ENCODE measurements around the gene SLCO2A1. TPM values are rescaled to one million over a fixed set of nuclear protein-coding genes. Genes with fewer than 3 reads are reported as not detected.

Gene SLCO2A1
- total RNA-seq, 1 donor from 2014 or later = 18.0 TPM

GRCh38 chr3:133943639-133944141 lies 86.0 kb downstream of the SLCO2A1 start:
- Histone ChIP-seq H3K4me1 (peaks cover 61% of the 10 kb centered on the region), H3K9me3 (replicated peaks) (no peaks in the 10 kb centered on the region), H3K27me3 (ENCODE audit: low read depth) (no peaks in the 10 kb centered on the region), H3K36me3 (no peaks in the 10 kb centered on the region), H3K4me3 (no peak overlapping the region), H3K27ac (replicated peaks) (peak overlapping the region; percentile 84)
- intact Hi-C loops (cut with micrococcal nuclease) = no loop called here
- TF ChIP-seq, protein P1, sequence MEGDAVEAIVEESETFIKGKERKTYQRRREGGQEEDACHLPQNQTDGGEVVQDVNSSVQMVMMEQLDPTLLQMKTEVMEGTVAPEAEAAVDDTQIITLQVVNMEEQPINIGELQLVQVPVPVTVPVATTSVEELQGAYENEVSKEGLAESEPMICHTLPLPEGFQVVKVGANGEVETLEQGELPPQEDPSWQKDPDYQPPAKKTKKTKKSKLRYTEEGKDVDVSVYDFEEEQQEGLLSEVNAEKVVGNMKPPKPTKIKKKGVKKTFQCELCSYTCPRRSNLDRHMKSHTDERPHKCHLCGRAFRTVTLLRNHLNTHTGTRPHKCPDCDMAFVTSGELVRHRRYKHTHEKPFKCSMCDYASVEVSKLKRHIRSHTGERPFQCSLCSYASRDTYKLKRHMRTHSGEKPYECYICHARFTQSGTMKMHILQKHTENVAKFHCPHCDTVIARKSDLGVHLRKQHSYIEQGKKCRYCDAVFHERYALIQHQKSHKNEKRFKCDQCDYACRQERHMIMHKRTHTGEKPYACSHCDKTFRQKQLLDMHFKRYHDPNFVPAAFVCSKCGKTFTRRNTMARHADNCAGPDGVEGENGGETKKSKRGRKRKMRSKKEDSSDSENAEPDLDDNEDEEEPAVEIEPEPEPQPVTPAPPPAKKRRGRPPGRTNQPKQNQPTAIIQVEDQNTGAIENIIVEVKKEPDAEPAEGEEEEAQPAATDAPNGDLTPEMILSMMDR (IDR thresholded peaks at IDR 0.05; ENCODE audit: borderline replicate concordance) = no peak
- DNase-seq = no peak

DNA sequence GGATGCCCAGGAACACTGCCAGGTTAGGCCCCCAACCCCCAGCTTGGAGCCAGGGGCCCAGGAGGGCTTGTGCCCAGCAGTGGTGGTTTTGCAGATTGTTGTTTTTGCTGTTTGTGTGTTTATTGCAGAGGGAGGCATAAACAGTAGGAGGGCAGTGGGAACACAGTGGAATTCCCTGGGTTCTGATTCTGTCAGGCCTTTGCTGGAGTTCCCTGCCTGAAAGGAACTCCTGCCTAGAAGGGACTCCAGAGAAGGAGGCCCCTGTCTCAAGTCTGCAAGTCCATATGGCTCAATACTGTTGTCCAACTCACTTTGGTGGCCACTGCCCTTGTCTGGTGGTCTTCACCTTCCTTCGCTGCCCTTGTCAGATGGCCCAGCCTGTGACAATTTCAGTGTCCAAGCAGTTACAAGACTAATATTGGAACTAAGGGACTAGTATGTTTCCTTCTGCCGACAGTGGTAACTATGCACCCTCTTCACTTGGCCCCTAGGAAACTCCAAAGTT lies 86.6 kb downstream of the SLCO2A1 start:
- H3K27ac ChIP-seq (replicated peaks) = no peak overlapping the region
- intact Hi-C loops (cut with micrococcal nuclease) = no loop called here
- H3K4me3 ChIP-seq = no peak overlapping the region
- H3K9me3 ChIP-seq (replicated peaks) = no peaks in the 10 kb centered on the region
- no peak for DNase-seq
- no peaks in the 10 kb centered on the region for H3K27me3 ChIP-seq (ENCODE audit: low read depth)
- TF ChIP-seq, protein P1 (IDR thresholded peaks at IDR 0.05; ENCODE audit: borderline replicate concordance) = no peak
- H3K36me3 ChIP-seq = no peaks in the 10 kb centered on the region
- H3K4me1 ChIP-seq = peaks cover 60% of the 10 kb centered on the region

DNA sequence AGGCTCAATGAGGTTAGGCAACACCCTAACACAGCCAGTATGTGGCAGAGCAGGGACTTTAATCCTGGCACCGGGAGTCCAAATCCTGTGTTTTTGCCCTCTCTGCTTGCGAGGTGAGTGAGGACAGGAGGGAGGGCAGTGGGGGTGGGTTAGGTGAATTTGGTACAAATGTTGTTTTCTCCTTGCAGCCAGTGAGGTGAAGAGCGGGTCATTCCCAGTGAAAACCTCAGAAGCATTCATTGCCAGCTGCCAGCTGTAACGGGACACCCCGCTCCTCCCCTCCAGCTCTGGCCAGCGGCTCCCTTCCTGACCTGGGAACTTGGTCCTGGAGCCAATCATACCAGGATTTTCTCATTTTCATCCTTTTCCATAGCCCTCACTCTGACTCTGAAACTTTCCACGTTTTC lies 88.3 kb downstream of the SLCO2A1 start:
- H3K4me1 ChIP-seq = peaks cover 48% of the 10 kb centered on the region
- DNase-seq = no peak
- H3K9me3 ChIP-seq (replicated peaks) = no peaks in the 10 kb centered on the region
- TF ChIP-seq, protein P1 (IDR thresholded peaks at IDR 0.05; ENCODE audit: borderline replicate concordance) = no peak
- intact Hi-C loops (cut with micrococcal nuclease) = no loop called here
- no peaks in the 10 kb centered on the region for H3K27me3 ChIP-seq (ENCODE audit: low read depth)
- H3K36me3 ChIP-seq = no peaks in the 10 kb centered on the region
- no peak overlapping the region for H3K27ac ChIP-seq (replicated peaks)
- no peak overlapping the region for H3K4me3 ChIP-seq

- no peaks in the 10 kb centered on the region for H3K36me3 ChIP-seq
- no peaks in the 10 kb centered on the region for H3K9me3 ChIP-seq (replicated peaks)
- no peak overlapping the region for H3K4me3 ChIP-seq
- peaks cover under 1% of the 10 kb centered on the region for H3K27me3 ChIP-seq (ENCODE audit: low read depth)
- DNase-seq = no peak
- TF ChIP-seq, protein P1 (IDR thresholded peaks at IDR 0.05; ENCODE audit: borderline replicate concordance) = no peak
- H3K4me1 ChIP-seq = peaks cover 39% of the 10 kb centered on the region
- H3K27ac ChIP-seq (replicated peaks) = no peak overlapping the region
- intact Hi-C loops (cut with micrococcal nuclease) = no loop called here
Measured at GRCh38 chr3:133940536-133940935, 89.2 kb downstream of the SLCO2A1 start.

DNA sequence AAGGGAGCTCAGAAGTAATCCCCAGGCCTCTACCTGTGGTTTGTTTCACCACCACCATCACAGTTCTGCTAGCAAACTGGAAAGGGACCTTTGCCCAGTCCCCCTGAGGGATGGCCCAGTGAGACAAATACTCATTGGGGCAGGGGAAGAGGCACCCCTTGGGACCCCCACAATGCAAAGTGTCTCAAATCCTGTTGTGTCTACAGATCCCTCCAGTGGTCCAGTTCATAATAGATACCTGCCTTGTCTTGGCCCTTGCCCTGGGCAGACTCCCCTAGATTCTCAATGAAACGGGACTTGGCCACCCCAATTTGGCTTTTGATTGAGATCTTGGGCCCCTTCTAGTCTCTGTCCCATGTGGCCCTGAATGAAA lies 90.3 kb downstream of the SLCO2A1 start:
- peaks cover 30% of the 10 kb centered on the region for H3K4me1 ChIP-seq
- peaks cover 5% of the 10 kb centered on the region for H3K27me3 ChIP-seq (ENCODE audit: low read depth)
- no peak overlapping the region for H3K4me3 ChIP-seq
- DNase-seq = no peak
- H3K9me3 ChIP-seq (replicated peaks) = no peaks in the 10 kb centered on the region
- no peaks in the 10 kb centered on the region for H3K36me3 ChIP-seq
- H3K27ac ChIP-seq (replicated peaks) = no peak overlapping the region
- TF ChIP-seq, protein P1 (IDR thresholded peaks at IDR 0.05; ENCODE audit: borderline replicate concordance) = no peak
- intact Hi-C loops (cut with micrococcal nuclease) = loop anchor here (10.0 kb wide), 1 partner anchor 105 kb away; no protein-coding TSS in a partner anchor

All from left ventricle myocardium inferior (tissue), 1 donor.